Activated CD4-positive, alpha-beta T cell treated with anti-CD3 and anti-CD28 coated beads, Interleukin-2, amount 50 U/mL, for 16 hours (primary cell): ENCODE results near the gene GAK.
"Not testable (repeated sequence)": the region's sequence is repeated elsewhere in the genome, so short reads cannot be mapped to it uniquely, and the experiment has no call there.

Source experiments
- DNase-seq: peaks from one replicate; pipeline ENCODE4 v3.0.0-alpha.2; 2020

Gene GAK

DNA sequence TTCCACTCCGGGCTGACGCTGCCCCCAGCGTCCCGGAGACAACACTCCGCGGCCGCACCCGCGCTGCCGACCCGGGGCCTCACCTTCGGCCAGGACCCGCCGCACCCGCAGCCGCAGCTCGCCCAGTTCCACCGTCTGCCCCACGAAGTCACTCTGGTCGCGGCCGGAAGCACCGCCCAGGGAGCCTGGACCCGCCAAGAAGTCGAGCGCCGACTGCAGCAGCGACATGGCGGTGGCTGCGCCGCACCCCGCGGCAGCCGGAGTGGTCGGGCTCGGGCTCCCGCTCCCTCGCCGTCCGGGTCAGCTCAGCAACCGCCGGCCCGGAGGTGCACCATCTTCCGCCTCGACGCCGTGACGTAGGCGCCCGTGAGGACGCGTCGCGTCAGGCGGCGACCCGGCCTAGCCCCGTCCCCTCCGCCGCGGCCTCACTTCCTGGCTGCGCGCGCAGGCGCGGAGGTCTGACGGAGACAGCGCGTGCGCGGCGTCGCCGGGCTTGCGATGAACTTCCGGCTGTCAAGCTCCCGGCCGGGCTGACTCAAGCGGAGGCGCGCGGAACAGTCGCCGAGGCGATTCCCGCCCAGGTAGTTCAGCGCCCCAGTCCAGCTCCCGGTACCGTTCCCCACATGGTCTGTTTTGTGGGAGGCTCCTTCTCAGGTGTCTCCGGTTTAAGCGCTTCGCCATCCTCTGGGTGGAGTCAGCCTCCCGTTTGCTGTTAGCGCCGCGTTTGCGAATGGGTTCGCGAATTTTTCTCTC, at the start of gene GAK, which contains the start of gene TMEM175:
Gene GAK (minus strand): TSS at position 357 of the 753 bp plus-strand sequence. CDS start 129 bp downstream, at position 228.
Gene TMEM175 (plus strand): TSS at position 501 of the 753 bp plus-strand sequence. CDS start 15,280 bp downstream, outside the sequence.
- peak; percentile 97 for DNase-seq

GRCh38 chr4:978957-979701, 47.0 kb upstream of the GAK start:
- no peak for DNase-seq

DNA sequence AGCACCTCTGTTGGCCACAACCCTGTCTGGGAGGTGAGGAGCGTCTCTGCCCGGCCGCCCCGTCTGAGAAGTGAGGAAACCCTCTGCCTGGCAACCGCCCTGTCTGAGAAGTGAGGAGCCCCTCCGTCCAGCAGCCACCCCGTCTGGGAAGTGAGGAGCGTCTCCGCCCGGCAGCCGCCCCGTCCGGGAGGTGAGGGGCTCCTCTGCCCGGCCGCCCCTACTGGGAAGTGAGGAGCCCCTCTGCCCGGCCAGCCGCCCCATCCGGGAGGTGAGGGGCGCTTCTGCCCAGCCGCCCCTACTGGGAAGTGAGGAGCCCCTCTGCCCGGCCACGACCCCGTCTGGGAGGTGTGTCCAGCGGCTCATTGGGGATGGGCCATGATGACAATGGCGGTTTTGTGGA, 43.9 kb upstream of the GAK start:
- not testable (repeated sequence) for DNase-seq

DNA sequence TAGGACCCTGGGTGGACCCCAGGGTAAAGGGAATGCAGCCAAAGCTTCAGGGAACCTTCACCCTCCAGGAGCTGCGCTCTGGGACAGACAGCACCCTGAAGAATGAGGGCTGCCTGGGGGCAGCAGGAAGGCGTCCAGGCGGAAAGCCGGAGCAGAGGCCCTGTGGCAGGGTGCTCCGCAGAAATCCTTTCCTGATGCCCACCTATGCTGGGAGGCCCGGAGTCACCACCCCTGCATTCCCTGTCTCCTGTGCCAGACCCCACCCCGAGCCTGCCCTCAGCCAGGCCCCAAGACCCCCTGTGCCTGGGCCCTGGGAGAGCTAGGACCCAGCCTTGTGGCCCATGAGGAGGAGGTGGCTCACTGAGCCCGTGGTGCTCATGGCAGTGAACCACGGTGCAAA, 42.6 kb upstream of the GAK start:
- DNase-seq: no peak

DNA sequence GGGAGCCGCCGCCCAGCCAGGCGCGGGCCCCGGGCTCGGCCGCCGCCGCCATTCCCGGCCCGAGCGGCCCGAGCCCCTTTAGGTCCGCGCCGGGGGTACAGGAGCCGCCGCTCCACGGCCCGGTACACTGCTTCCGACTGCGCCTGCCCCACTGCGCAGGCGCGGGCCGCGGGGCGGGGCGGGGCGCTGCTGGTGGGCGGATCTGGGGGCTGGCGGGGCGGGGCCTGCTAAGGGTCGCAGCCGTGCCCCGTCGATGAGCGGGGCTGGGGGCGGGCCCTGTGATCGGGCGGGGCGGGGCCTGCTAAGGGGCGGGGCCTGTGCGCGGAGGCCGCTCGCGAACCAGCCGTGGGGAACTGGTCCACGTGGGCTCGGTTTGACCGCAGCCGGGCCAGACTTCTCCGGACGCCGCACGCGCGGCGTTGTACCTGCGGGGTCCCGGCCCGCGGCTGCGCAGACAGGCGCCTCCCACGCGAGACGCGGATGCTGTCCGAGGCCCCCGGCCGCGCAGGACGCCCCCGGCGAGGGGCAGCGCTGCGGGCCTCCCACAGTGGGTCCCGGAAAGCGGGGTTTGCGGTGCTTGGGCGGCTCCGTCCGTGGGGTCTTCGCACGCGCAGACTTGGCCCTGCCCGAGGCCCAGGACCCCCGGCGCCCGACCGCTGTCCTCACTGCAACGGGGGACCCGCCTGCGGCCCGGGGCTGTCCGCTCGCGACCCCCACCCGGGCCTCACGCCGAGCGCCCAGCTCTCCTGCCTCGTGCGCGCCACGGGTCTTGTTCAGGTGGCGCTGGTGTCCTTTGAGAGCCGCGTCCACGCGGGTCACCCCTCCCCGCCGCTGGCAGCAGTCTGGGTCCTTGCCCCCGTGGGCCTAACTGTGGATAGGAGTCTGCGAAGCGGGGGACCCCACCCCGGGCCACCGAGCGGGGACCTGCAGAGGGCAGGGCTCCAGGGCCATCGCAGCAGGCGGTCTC, 41.6 kb upstream of the GAK start, which contains the start of gene DGKQ:
Gene DGKQ (minus strand): TSS at position 139 of the 967 bp plus-strand sequence. CDS start 87 bp downstream, at position 52.
- peak; percentile 88 for DNase-seq

DNA sequence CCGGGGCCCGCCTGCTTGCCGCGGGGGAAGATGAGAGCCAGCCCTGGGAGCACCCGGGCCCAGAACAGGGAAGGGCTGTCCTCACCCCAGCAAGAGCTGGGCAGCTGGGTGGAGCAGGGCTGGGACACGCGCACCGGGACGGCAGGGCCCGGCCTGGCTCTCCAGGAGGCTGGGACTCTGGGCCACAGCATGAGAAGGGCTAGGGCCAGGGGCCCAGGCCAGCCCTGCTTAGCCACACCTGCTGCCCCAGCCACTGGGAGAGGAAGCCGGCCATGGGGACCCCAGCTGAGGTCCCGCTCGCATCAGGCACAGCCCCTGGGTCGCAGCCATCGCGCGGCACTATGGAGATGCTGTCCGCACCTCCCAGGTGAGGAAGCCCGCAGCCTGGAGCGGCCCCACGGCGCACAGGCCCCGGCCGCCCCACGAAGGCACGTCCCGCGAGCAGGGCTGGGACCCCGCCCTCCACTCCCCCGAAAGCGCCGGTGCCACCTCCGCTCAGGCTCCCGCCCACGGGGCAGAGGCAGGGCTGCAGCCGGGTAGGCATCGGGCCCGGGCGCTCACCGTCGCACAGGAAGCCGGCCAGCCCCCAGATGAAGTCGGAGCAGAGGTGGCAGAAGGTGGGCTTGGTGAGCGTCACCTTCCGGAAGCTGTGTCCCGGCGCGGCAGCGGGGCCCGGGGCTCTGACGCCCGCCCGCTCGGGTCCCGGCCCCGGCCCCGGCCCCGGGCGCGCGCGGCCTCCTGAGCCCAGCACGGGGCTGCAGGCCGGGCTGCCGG, 40.7 kb upstream of the GAK start:
- DNase-seq: peak; percentile 19

GRCh38 chr4:971666-972500, 39.8 kb upstream of the GAK start:
- no peak for DNase-seq

DNA sequence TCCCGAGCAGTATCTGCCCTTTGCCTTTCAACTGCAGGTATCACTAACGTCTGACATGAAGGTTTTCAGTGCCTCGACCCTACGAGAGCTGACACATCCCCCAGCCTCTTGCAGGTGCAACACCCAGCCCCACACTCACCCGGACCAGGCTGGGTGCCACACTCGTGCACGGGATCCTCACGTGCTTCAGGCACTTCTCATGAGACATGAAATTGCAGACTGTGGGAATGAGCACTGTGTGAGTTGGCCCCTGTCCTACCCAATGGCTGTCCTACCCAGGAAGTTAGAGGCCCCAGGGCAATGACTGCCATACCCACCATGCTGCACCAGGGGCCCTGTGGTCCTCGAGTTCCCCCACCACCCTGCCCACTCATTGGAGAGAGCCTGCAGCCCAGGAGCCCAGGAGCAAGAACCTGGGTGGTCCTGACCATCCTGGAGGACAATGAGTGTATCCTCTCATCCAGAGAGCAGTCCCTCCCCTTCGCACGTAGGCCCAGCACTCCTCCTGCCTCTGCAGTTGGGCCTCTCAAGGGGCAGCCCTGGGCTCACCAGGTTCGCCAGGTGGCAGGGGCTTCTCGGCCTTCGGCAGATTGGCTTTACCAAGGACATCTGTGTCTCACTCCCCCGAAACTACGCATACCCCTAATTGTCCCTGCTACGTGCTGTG, 38.9 kb upstream of the GAK start:
- DNase-seq: no peak

DNA sequence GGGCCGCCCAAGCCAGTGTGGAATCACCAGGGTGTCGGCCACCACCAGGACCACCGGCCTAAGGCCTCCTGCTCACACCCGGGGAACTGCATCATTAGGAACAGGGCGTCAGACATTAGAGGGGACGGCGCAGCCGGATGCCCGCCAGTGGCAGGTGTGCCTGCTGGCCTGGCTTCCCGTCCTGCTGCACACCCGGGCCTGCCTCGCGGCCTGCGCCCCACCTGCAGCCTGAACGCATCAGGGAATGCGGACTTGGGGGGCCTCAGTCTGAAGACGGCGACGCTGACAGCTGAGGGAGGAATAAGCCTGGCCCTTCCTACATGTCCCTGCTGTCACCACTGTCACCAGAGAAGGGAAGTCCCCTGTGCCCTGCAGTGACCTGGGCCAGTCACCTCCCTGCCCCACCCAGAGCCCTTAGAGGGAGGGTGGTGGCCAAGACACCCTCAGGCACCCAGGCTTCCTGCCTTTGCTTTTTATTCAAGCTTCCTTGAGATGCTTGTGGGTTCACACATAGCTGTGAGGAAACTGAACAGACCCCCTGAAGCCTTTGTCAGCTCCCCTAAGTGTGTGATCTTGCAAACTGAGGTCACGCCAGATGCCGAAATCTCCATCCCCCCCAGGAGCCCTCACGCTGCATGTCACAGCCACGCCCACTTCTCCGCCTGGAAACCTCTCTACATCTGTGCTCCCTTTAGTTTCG, 38.1 kb upstream of the GAK start:
- no peak for DNase-seq

DNA sequence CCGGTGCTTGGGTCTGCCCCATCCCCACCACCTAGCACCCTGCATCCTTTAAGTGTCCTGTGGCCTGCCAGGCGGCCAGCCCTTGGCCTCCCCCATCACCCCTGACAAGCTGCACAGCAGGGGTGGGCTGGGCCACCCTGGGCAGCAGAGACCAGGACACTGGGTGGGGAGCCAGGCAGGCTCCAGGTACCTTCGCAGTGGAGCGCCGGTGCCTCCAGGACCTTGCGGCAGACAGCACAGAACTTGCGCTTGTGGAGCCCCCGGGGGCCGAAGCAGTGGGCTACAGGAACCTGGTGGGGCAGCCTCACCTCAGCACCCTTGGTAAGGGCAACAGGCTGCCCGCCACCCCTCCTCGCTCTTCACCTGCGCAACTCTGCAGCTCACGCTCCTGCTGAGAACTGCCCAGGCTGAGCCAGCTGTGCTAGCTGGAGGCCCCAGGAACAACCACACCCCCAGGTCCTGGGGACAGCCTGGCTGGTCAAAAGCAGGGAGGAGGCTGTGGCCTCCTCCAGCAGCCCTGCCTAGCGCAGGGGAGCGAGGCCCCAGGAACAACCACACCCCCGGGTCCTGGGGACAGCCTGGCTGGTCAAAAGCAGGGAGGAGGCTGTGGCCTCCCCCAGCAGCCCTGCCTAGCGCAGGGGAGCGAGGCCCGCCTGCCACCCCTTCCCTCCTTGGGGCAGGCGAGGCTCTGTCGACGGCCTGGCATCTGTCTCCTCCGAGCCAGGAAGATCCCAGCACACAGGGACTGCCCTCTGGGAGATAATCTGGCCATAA, 36.7 kb upstream of the GAK start:
- no peak for DNase-seq

DNA sequence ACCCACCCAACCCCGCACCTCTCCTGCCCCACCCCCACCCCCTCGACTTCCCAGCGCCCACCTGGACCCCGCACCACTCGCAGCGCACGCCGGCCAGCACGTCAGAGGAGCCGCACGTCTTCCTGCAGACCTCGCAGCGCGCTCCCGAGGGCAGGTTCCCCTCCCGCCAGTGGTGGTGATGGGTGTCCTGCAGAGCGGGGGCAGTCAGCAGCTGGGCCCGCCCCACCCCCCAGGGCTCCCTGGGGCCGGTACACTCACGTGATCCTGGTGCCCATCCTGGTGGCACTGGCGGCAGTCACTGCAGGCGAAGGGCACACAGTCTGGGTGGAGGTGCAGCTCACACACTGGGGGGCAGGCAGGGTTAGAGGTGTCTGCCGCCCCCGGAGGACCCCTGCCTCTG, 36.1 kb upstream of the GAK start:
- DNase-seq: no peak

DNA sequence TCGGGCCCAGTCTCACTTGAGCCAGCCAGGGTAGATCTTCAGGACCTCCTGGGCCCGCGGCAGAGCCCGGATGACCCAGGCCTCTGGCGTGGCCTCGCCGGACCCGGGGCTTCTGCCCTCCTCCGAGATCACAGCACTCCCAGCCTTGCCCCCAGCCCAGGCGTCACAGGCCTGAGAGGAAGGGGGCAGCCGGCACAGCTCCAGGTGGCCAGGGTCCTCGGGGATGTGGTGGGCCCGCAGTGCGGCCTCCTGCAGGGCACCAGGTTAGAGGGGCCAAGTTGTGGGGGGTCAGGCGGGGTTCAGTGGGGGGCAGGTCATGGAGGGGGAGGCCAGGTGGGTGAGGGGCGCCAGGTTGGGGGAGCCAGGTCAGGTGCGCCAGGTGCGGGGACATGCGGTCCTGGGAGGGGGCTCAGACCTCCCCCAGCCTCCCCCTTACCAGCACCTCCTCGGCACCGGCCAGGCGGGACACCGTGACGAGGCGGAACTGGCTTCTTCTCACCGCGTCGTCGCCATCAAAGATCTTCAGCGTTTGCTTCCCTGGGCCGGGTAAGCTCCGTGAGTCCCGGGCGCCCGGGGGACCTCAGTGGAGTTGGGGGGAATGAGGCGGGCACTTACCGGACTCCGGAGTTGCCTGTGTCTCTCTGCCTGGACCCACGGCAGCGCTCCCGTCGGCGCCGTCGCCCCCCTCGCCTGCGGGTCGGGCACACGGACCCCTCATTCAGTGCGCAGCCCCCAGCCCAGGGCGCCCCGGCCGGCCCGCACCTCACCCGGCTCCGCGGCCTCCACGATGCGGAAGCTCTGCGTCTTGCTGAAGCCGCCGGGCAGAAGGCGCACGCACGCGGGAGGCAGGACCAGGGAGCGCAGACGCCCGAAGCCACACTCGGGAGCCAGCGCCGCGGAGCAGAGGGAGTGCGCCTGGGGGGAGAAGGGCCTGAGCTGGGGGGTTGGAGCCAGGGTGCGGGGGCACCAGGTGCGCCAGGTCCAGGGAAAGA, 35.3 kb upstream of the GAK start:
- DNase-seq: no peak

GRCh38 chr4:966266-967112, 34.4 kb upstream of the GAK start:
- DNase-seq: no peak

DNA sequence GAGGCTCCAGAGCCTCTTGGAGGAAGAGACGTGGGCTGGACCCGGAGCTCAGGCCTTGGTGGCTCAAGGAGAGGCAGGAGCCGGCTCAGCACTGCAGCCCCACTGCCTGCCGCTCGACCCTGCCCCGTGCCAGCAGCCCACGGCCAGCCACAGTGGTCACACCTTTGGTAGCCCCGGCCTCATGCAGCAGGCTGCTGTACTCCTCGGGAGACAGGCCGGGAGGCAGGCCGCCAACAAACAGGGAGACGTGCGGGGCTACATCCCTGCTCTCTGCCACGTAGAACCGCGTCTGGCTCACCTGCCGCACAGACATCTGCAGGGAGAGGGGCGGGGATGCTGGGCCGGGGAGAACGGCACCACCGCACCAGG, 33.6 kb upstream of the GAK start:
- no peak for DNase-seq

- no peak for DNase-seq
Observed at GRCh38 chr4:965048-965765, 33.1 kb upstream of the GAK start.
